Pancreas (tissue), 10 donors: Measurements from ENCODE around the gene SEMA7A. TPM values are rescaled to one million over a fixed set of nuclear protein-coding genes. Genes with fewer than 3 reads are reported as not detected.

Experiments used
- ATAC-seq, 4 donors: fragments of 200-7000 bp; cut with Tn5 transposase; one replicate each; pipeline versions ENCODE4 v1.8.0 to v1.9.1; 2020; ENCODE audit warnings: mild to moderate bottlenecking in 4 of 4, moderate library complexity in 4 of 4
- DNase-seq, 6 donors: peaks; one replicate each; pipeline ENCODE4 v3.0.0-alpha.2; 2020
- FAIRE-seq: peaks from 2 replicates; lab custom pipeline; 2012; peaks lifted over from hg19 to GRCh38; lab: Jason Lieb, UNC
- H3K27ac ChIP-seq, 4 donors: fragments of 200-600 bp; sonication (generic); 1 replicate in 3 of 4; 2 replicates in 1 of 4; pipeline versions ENCODE4 v1.5.0 to v1.8.0; 2020
- H3K27me3 ChIP-seq, 4 donors: fragments of 200-600 bp; one replicate each; pipeline ENCODE4 v1.8.0; 2021
- H3K36me3 ChIP-seq, 3 donors: fragments of 200-600 bp; sonication (generic) in 1 of 3; one replicate each; pipeline versions ENCODE4 v1.5.0 to v1.8.0; 2020 to 2021
- H3K4me1 ChIP-seq, 3 donors: fragments of 200-600 bp; one replicate each; pipeline ENCODE4 v1.8.0; 2021
- H3K4me3 ChIP-seq, 4 donors: fragments of 200-600 bp; sonication (generic) in 2 of 4; one replicate each; pipeline versions ENCODE4 v1.5.0 to v1.8.0; 2020 to 2021
- H3K9me3 ChIP-seq, 4 donors: fragments of 200-600 bp; one replicate each; pipeline ENCODE4 v1.8.0; 2021
- WGBS, 2 donors: extraction: QIAGEN DNeasy Blood & Tissue Kit; methylation state at CpG; one replicate each; pipeline ENCODE4 v1.1.7; 2013; 5-methylcytosine and 5-hydroxymethylcytosine counted together
- intact Hi-C, 3 donors: fragments of 100-400 bp; cut with DNase I; formaldehyde crosslinking; loops; one replicate each; pipeline versions ENCODE4 v1.11.1 to v1.14.2; 2022
- polyA plus RNA-seq, 2 donors: library from polyadenylated mRNA; stranded (reverse); fragments of 200-250 nt; gene quantifications; one replicate each; pipeline ENCODE4 v1.2.3, GENCODE V29; 2013
- total RNA-seq, 6 donors: library from RNA; stranded (reverse); fragmentation: NEBNext Ultra II Directional in 4 of 6; extraction: Animal tissue kit (Norgen Biotek cat#: 25700) in 4 of 6; gene quantifications; one replicate each; pipeline versions ENCODE4 v1.2.1 to v1.2.4, GENCODE V29; 2021 to 2023
- TF ChIP-seq, protein P1 (sequence below), 4 donors: fragments of 200-600 bp; sonication (generic) in 3 of 4; IDR thresholded peaks; one replicate each; pipeline versions ENCODE4 v1.5.0 to v1.8.0; 2021; ENCODE audit warnings: antibody characterized with exemption in 4 of 4
- donor health status: healthy with polysubstance abuse.
- donor health status: DM: no; HTN: no; CAD: no; lungs with moderate emphysema.
- donor health status: DM: no; HTN: no; CAD: no.
- donor health status: control.
- donor health status: control.
- donor health status: Bipolar disorder and iron deficiency.
- donor health status: DM: yes; HTN: yes; CAD: no.
- donor health status: DM: no; HTN: no; CAD: no.
- donor health status: DM: no; HTN: no; CAD: no.
- donor health status: DM: yes; HTN: yes; CAD: no.

The SEMA7A gene
- total and polyA plus RNA-seq, 8 donors = 0.37 to 5.6 (median 0.76) TPM

DNA sequence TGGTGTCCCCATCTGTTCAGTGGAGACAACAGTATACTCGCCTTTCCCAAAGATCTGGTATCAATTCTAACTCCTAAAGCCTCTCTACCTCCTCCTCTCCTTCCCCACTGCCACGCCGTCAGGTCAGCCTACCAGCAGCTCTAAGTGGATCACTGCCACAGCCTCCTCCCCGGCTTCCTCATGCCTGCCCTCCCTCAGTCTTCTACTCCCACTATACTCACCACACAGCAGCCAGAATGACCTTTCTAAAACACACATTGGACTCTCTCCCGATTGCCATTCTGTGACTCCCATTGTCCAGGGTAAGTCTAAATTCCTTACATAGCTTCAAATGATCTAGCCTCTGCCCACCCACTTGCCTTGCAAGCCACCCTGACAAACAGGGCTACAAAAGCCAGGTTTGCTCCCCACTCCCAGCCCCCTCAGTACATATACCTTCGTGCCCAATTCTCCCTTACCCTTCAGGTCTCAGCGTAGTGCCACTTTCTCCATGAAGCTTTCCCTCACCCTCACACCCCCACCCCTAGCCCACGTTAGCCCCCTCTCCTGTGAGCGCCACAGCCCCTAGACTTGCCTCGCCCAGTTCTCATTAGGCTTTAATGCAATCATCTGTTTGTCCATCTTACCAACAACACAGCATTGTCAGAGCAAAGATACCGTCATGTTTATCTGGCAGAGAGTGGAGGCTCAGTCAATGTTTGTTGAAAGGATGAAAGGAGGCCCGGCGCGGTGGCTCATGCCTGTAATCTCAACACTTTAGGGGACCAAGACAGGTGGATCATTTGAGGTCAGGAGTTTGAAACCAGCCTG, 9.5 kb upstream of the SEMA7A start:
- 69 to 70% methylated on average over 14 of the region's 14 CpGs for WGBS, 2 donors
- H3K27me3 ChIP-seq = no peaks in the 10 kb centered on the region
- intact Hi-C loops = no loop called here
- ATAC-seq = no peak
- H3K4me1 ChIP-seq = no peaks in the 10 kb centered on the region
- H3K9me3 ChIP-seq = no peaks in the 10 kb centered on the region
- H3K36me3 ChIP-seq = peaks cover 0 to 28% (median 8%) of the 10 kb centered on the region in 3 donors
- TF ChIP-seq, protein P1, sequence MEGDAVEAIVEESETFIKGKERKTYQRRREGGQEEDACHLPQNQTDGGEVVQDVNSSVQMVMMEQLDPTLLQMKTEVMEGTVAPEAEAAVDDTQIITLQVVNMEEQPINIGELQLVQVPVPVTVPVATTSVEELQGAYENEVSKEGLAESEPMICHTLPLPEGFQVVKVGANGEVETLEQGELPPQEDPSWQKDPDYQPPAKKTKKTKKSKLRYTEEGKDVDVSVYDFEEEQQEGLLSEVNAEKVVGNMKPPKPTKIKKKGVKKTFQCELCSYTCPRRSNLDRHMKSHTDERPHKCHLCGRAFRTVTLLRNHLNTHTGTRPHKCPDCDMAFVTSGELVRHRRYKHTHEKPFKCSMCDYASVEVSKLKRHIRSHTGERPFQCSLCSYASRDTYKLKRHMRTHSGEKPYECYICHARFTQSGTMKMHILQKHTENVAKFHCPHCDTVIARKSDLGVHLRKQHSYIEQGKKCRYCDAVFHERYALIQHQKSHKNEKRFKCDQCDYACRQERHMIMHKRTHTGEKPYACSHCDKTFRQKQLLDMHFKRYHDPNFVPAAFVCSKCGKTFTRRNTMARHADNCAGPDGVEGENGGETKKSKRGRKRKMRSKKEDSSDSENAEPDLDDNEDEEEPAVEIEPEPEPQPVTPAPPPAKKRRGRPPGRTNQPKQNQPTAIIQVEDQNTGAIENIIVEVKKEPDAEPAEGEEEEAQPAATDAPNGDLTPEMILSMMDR (IDR thresholded peaks at IDR 0.05) = no peak
- no peak for FAIRE-seq
- no peak for DNase-seq
- no peak overlapping the region for H3K27ac ChIP-seq
- no peak overlapping the region for H3K4me3 ChIP-seq

DNA sequence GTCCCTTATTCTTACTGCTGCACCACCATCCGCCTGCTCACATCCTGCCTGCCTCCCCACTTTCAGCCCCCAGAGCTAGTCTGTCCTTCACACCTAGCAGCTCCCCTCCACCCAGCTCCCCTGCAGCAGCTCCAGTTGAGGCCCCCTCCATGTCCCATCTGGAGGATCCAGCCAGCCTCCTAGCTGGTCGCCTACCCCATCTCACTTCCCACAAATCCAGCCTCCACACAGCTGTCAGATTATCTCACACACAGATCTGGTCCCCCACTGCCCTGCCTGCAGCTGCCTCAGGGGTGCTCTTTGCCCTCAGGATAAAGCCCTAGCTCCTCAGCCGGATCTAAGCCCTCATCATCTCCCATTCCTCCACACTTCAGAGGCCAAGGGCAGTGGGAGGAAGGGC, 8.8 kb upstream of the SEMA7A start:
- Histone ChIP-seq H3K27me3 (no peaks in the 10 kb centered on the region), H3K4me1 (no peaks in the 10 kb centered on the region), H3K9me3 (no peaks in the 10 kb centered on the region), H3K4me3 (no peak overlapping the region), H3K27ac (no peak overlapping the region), H3K36me3 (peaks cover 0 to 24% (median 3%) of the 10 kb centered on the region in 3 donors)
- intact Hi-C loops = no loop called here
- ATAC-seq (no peak), FAIRE-seq (no peak), DNase-seq (no peak)
- 82% methylated on average over 3 of the region's 3 CpGs for WGBS, 2 donors
- TF ChIP-seq, protein P1 (IDR thresholded peaks at IDR 0.05) = no peak

DNA sequence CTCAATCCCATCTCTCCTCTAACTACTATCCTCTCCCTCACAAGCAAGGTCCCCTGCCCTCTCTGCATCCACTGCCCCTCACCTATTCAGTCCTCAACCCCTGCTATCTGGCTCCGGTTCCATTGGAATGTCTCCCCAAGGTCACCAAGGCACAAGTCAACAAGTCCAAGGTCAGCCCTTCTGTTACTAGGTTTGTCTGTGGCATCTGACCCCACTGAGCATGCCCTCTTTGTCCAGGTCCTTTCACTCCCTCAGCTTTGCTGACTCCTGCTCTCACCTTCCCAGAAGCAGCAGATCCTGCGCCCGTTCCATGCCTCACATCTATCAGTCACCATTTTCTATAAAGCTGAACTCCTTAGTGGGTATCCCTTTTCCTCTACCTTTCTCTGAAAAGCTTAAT, 8.3 kb upstream of the SEMA7A start:
- 51 to 57% methylated on average over 3 of the region's 3 CpGs for WGBS, 2 donors
- intact Hi-C loops = no loop called here
- TF ChIP-seq, protein P1 (IDR thresholded peaks at IDR 0.05) = no peak

DNA sequence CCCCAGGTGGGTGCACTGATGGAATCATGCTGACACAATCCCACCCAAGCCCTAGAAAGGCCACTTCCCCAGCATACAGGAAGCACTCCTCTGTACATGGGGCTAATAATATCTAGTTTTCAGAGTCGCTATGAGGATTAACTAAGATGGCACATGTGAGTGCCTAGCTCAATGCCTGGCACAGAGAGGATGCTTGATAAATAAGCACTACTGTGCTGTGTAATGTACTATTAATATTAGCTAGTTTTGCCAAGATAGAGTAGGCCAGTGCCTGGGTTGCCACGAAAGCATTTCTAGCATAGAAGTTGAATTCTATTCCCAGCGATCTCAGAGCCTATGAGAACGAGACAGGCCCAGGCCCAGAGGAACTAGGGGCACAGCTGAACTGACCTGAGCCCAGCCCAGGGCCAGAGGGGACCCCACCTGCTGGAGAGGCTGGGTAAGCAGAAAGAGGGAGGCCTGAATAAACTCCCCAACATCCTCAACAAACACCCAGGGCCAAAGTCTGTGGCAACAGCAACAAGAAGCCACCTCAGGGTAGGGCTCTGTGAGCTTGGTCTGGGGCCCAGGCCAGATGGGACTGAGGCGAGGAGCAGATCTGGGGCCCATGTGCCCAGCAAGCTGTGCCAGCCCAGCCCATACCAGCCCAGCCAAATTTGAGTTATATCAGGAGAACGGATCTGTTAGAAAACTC, 7.6 kb upstream of the SEMA7A start:
- no peaks in the 10 kb centered on the region for H3K4me1 ChIP-seq
- ATAC-seq (no peak), FAIRE-seq (no peak), DNase-seq (no peak)
- intact Hi-C loops = no loop called here
- peaks cover 0 to 13% (median 0%) of the 10 kb centered on the region in 3 donors for H3K36me3 ChIP-seq
- no peak overlapping the region for H3K27ac ChIP-seq
- 80 to 84% methylated on average over 6 of the region's 6 CpGs for WGBS, 2 donors
- TF ChIP-seq, protein P1 (IDR thresholded peaks at IDR 0.05) = no peak
- H3K27me3 ChIP-seq = no peaks in the 10 kb centered on the region
- no peaks in the 10 kb centered on the region for H3K9me3 ChIP-seq
- no peak overlapping the region for H3K4me3 ChIP-seq

More for the DNA sequence above, 8.3 kb upstream of the SEMA7A start:
- Histone ChIP-seq H3K4me1 (no peaks in the 10 kb centered on the region), H3K36me3 (peaks cover 0 to 19% (median 0%) of the 10 kb centered on the region in 3 donors), H3K27me3 (no peaks in the 10 kb centered on the region), H3K9me3 (no peaks in the 10 kb centered on the region), H3K4me3 (no peak overlapping the region), H3K27ac (no peak overlapping the region)
- FAIRE-seq = no peak
- no peak for DNase-seq
- ATAC-seq = peak in 1 of 4 donors; percentile 42
